HG03575 (cell line): Measurements from ENCODE around the gene PRKCA.

Experiments used
- ATAC-seq: cut with Tn5 transposase; IDR thresholded peaks from one replicate; pipeline ENCODE4 v1.9.1; 2021; ENCODE audit not compliant: unreplicated experiment, insufficient number of reproducible peaks, low FRiP score; ENCODE audit errors: extremely low read depth

PRKCA gene

DNA sequence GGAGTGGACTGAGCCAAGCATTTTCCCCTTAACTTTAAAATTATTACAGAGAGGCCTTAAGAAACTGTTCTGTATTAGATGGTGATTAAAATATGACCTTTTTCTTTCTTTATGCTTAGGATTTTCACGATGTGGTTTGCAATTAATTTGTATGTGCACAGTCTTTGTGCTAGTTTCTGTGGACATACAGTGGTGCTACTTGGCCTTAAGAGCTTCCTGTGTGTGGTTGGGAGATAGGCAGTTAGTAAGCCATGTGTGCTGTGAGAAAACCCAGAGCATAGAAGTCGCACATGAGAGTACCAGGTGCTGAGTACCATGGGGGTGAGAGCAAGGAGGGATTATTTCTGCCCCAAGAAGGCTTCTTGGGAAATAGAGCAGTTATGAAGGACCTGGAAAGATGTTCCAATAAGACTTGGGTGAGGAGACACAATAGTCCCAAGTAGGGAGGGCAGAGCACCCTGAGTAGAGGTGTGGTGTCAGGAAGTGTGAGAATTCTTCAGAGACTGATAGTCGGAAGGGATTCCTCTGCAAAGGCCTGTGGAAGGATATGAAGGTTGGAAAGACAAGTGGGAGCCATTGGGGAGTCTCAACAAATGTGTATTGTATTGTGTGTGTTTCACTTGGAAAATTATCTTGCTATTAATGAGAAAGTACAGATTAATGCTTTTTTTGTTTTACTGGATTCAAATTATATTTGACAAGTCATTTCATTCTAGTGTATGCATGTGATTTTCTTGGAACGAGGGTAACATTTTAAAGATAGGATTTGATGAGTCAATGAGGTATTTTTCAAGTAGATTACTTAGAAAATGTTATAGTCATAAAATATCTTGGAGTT lies 239.9 kb downstream of the PRKCA start:
- peak; percentile 62 for ATAC-seq

DNA sequence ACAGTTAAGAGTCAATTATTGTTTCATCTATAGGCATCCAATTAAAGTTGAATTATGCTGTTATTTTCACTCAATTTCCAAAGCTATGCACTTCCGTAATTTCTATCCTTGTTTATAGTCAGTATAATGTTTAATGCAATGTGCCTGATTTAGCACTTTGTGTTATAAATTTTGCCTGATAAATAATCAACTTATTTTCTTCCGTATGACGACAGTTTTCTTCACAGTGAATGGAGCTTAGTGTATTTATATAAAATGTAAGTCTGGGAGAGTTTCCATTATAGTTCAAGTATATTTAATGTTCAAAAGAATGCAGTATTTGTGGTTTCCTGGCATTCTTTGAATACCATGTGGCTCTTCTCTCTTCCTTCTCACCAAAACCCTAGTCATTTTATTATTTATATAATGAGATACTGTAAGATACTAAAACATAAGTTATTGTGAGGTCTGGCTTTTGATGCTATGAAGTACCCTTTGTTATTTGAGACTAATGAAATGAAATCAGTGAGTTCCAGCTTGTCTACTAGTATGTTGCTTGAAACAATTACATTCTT lies 240.6 kb downstream of the PRKCA start:
- ATAC-seq, result no peak

DNA sequence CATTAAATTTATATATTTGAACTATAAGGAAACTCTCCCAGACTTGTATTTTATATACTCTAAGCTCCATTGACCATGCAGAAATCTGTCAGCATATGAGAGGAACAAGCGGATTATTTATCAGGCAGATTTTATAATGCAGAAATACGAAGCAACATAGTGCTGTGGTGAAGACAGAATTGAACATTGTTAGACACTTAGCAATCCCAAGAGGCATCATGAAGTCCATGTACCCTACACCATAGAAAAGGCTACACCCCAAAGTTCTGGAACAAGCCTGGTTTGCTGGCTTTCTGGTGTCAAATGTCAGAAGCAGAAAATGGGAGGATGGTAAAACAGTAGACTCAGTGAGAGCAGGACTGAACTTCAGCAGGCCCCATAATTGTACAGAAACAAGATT lies 241.1 kb downstream of the PRKCA start:
- ATAC-seq, result no peak

DNA sequence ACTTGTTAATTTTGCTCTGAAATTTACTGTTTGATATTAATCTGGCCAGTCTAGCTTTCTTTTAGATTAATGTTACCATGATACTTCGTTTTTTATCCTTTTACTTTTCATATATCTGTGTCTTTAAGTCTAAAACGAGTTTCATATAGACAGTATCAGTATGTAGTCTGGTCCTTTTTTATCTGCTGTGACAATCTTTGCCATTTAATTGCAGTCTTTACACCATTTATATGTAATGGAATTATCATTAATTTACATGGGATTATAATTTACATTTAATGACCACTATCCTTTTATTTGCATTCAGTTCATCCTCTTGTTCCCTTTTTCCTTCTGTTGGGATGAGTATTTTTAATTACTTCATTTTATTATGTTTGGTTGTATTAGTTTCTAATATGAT lies 243.5 kb downstream of the PRKCA start:
- ATAC-seq, result no peak

DNA sequence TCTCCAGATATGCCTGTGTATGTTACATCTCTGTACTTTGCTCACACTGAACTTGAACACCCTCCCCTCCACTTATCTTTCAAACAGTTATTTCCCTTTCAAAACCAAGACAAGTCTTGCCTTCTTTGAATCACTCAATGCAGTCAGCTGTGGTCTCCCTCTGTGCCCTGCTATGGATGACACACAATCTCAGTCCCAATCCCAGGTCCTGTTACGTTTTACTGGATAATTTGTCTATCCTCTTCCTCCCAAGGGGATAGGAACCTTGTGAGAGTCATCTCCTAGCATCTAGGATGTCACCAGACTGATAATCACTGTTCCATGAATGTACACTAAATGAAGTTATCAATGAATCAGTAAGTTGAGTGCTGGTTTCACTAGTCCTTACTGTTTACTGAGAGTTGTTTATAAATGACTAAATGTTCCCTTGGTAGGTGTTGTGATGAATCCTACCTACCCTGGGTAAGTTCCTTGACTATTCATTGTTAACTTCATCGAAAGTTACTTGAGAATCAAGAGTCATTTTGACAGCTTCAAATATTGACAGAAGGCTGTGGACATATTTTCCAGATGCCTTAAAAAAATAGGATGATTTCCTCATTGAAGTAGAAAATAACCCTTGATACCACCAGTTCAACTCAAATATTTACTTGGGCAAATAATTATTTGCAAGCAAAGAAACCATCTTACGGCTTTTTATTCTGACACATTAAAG lies 244.9 kb downstream of the PRKCA start:
- ATAC-seq, result no peak

DNA sequence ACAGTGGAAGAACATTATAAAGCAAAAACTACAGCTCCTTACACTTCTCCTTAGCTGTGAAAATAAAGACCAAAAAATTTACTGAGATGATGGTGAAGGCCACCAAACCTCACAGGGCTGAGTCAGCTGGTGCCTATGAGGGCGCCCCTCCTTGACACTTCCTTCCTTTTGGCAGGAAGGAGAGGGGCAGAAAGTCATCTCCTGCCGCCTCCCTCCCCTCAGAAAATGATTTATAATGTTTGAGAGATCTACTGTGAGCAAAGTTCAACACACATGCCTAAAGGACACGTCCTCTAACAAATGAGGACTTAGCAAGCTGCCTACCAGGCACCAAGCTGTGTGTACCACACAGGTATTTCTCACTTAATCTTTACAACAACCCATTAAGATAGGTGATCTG lies 245.7 kb downstream of the PRKCA start:
- ATAC-seq, result no peak

DNA sequence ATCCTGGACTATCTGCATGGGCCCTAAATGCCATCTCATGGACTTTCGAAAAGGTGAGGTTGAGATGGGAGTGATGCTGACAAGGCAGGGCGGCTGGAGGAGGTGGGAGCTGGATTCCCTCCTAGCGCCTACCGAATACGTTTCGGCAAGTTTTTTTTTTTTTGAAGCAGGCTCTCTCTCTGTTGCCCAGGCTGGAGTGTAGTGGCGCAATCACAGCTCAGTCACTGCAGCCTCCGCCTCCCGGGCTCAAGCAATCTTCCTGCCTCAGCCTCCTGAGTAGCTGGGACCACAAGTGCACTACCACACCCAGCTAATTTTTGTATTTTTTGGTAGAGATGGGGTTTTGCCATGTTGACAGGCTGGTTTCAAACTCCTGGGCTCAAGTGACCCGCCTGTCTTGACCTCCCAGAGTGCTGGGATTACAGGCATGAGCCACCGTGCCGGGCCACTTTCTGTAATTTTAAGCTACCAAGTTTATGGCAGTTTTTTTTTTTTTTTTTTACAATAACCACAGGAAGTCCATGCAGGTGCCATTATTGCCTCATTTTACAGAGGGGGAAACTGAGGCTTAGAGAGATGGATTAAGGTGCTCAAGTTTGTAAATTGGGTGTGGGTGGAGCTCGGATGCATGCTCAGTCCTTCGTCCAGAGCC lies 246.4 kb downstream of the PRKCA start:
- no peak for ATAC-seq

DNA sequence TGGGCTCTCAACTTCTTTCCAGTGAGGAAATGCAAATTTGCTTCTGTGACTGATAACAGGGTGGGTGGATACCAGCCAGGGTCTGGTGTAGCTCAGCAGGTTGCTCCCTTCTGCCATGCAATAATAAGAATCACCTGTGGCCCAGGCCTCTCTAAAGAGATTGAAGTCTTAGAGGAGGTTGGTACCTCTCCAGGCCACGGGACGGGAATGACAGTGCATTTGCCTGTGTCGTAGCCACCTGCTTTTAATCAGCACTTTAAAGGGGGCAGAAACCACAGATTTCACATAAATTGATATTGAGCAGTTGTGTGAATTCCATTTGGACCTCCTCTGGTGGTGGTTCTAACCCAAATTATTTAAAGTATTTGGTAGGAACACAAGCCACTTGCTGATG lies 246.9 kb downstream of the PRKCA start:
- no peak for ATAC-seq

DNA sequence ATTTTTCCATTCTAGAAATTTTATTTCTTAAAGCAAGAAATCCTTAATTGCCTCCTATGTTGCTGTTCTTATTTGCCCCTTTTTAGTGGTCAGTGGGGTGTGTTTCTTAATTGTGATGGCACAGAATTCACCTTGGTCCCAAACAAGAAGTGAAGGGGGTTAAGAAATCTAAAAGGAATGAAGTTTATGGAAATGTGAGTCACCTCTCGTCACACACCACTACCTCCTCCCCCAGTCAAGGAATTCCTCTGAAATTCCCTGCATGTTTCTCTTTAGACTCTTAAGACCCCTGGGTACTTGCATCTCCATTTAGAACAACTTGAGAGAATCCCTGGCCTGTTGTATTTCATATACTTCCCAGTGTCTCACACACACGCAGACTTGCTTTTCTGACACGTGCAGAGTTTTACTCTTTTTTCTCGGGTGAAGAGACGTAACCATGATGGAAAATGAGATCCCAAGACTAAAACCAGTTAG lies 247.4 kb downstream of the PRKCA start:
- ATAC-seq, result no peak

DNA sequence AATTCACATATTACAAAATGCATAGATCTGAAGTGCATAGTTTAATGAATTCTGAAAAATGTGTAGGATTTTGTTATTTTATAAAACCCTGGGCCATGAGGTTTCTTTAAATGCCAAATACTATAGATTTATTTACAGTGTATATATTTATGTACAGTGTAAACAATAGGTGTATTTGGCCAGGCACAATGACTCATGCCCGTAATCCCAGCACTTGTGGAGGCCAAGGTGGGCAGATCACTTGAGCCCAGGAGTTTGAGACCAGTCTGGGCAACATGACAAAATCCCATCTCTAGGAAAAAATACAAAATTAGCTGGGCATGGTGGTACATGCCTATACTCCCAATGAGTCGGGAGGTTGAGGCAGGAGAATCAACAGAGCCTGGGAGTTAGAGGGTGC lies 249.4 kb downstream of the PRKCA start:
- ATAC-seq, result no peak

DNA sequence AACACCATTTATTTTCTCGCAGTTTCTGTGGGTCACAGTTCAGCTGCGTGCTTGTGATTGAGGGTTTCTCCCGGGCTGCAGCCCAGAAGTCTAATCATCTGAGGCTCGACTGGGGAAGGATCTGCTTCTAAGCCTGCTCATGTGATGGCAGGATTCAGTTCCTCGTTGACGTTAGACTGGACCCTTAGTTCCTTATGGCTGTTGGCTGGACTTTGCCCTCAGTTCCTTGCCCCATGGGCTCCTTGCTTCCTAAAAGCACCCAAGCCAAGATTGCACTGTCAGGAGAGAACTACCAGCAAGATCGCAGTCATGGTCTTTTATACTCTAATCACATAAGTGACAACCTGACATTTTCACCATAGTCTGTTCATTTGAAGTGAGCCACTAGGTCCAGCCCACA lies 250.0 kb downstream of the PRKCA start:
- ATAC-seq, result no peak

DNA sequence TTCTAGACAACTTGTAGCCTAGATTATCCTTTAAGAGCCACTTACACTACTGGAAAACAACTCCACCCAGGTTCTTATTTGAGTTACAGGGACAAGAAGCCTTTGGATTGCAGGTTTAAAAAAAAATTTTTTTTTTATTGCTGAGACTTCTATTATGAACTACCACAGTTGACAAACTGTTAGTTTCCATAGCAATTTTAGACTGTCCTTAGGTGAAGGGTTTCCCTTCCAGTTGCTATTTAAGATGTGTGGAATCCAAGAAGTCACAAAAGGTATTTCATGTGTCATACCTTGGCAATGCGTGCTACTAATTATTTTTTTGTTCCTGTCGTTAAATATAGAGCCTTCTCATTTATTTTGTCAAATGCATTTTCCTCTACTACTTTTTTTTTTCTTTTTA lies 253.2 kb downstream of the PRKCA start:
- ATAC-seq, result no peak

DNA sequence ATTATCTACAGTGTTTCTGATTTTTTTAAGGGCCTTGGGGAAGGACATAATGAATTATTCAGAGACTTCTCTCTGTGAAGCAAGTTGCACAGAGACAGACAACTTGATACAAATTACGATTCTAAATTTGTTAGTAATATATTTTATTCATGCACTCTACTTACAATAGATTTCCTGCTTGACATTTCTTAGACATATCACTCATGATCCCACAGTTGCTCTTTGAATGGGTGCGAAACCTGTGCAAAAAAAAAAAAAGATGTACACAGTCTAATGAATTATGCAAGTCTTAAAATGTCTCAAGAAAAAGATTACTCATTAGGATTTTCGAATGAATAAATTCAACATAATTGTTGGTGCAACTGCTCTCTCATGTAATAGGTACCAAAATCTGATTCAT lies 254.8 kb downstream of the PRKCA start:
- ATAC-seq, result no peak

DNA sequence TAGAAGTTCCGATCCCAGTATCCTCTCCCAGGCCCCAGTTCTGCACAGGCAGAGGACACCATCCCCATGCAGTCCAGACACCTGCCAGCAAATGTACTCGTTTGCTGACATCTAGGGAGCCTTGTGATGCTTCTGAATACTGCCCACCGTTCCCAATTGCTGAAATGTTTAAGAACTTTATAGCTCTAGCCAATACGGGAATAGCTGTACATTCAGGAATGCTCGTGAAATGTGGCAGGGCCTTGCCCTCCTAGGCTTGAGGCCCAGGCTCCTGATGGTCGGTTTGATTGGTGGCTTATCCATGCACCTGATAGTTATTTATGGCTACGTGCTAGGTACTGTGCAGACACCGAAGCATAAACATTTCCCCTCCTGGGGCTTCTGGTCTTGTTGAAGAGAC lies 255.5 kb downstream of the PRKCA start:
- ATAC-seq, result no peak

DNA sequence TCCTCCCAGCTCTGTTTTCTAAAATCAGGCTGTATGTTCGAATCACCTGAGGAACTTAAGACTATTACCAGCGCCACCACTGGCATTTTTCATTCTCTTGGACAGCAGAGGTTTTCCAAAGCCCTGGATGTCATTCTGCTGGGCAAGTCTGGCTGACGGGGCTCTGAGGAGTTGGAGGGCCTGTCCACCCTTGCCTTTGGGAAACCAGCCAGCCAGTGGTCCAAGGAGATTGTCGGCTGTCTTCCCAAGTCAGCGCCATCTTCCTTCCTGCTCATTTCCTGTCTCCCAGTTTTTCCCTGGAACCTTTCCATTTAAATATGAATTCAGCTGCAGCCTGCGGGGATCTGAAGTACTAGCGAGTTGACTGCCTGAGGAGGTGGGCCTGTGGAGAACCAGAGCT lies 258.3 kb downstream of the PRKCA start:
- no peak for ATAC-seq

DNA sequence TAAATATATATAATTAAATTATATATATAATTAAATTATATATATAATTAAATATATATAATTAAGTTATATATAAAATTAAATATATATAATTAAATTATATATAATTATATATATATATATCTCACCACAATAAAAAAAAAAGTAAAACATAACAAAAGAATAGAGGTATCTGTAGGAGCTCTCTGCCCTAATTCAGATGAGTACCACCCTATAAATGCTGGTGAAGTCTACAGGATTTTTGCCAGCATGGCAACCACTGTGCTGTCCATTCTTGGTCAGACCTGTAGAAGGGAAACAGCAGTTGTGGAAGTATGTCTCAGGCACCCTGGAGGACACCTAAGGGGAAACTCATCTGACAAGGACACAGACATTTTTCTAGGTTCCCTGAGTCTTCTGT lies 259.7 kb downstream of the PRKCA start:
- no peak for ATAC-seq

DNA sequence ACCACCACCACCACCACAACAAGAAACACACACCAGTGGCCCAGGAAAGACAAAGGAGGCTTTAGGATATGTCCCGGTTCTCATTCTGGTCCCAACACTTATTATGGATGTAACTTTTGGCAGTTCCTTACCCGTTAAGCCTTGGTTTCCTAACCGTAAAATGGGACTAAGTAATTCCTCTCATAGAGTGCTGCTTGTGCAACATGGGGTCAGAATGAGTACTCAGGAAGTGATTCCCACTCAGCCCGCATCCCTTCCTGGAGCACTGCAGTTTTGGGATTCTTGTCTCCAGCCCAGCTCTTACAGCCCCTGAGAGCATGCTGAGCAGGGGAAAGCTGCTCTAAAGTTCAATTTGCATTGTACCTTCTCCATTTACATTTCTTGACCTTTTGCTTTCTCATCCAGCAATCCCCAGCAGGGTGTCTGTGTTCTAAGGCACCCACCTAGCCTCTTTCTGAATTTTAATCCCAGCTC lies 262.6 kb downstream of the PRKCA start:
- ATAC-seq, result no peak

DNA sequence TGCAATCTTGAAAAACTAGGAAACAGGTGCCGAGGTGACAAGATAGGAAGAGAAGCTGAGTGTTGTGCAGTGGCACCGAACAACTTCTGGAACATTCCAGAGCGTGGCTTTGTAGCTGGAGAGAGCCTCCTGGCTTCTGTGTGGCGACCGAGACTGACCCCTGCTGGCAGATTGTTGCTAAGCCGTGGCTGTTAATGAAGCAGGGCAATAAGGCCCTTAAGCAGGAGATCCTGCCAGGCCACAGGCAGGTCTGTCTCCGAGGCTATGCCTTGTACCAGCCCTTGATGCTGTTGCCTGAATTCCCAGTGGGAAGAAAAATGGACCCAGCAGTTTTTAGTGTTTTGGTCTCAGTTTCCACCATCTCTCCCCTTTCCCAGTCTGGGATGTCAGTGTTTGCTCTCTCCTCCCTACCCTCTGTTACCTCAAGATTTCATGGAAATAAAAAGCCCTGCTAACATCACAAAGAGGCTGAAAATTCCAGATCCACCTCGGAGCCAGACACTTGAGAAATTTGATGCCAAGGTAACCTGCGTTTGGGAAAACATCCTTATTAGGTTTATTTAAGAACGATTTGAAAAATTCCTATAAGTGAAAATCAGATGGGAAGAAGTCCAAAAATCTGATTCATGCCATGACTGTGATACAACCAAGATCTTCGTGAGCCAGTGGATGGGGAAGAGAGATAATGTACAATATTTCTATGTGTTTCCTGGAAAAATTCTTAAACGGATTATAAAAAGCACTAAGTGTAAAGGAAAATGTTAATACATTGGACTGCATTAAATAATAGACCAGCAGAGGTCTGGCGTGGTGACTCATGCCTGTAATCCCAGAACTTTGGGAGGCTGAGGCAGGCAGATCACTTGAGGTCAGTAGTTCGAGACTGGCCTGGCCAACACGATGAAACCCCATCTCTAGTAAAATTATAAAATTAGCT lies 265.1 kb downstream of the PRKCA start:
- no peak for ATAC-seq

DNA sequence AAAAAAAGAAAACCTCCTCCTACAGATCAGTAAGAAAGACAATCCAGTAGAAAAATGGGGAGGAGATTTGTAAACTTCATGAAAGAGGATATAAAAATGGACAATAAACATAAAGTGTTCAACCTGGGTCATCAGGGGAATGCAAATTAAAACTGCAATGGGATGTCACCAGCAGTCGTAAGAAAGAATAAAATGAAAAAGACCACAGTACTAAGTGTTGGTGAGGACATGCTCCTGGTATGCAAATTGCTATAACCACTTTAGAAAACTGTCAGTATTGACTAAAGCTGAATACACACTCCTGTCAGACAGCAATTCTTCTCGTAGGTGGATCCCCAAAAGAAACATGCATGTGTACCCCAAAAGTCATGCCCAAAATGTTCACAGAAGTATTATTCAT lies 267.2 kb downstream of the PRKCA start:
- ATAC-seq, result no peak
